ENCODE results near the gene PRR33. TPM values are rescaled to one million over a fixed set of nuclear protein-coding genes. Genes with fewer than 3 reads are reported as not detected.
A peak's percentile ranks its signal among the peaks of the same experiment; 100 is the strongest.

Gene PRR33
- total and polyA plus RNA-seq, 12 donors: 0.09 to 6.5 (median 3.5) TPM

GRCh38 chr11:1896468-1896867 lies 4.8 kb upstream of the PRR33 start:
- no peaks in the 10 kb centered on the region for H3K36me3 ChIP-seq
- TF ChIP-seq, protein P1, sequence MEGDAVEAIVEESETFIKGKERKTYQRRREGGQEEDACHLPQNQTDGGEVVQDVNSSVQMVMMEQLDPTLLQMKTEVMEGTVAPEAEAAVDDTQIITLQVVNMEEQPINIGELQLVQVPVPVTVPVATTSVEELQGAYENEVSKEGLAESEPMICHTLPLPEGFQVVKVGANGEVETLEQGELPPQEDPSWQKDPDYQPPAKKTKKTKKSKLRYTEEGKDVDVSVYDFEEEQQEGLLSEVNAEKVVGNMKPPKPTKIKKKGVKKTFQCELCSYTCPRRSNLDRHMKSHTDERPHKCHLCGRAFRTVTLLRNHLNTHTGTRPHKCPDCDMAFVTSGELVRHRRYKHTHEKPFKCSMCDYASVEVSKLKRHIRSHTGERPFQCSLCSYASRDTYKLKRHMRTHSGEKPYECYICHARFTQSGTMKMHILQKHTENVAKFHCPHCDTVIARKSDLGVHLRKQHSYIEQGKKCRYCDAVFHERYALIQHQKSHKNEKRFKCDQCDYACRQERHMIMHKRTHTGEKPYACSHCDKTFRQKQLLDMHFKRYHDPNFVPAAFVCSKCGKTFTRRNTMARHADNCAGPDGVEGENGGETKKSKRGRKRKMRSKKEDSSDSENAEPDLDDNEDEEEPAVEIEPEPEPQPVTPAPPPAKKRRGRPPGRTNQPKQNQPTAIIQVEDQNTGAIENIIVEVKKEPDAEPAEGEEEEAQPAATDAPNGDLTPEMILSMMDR (IDR thresholded peaks at IDR 0.05): no peak
- no peaks in the 10 kb centered on the region for H3K9me3 ChIP-seq
- H3K4me3 ChIP-seq: peak overlapping the region in 1 of 10 donors; percentile 13
- intact Hi-C loops (cut with DNase I): loop anchor here in 2 of 10 donors (10.0 kb wide), 1 partner anchor 48 kb away; the partner anchor contains the start of gene MRPL23 (in 2 of the 2)
- ATAC-seq: no peak
- WGBS, 2 donors: 61 to 66% methylated on average over 10 of the region's 10 CpGs
- no peaks in the 10 kb centered on the region for H3K27me3 ChIP-seq
- peaks cover 0 to 11% (median 0%) of the 10 kb centered on the region in 9 donors for H3K4me1 ChIP-seq
- no peak for DNase-seq
- H3K27ac ChIP-seq: peak overlapping the region in 1 of 10 donors; percentile 67

DNA sequence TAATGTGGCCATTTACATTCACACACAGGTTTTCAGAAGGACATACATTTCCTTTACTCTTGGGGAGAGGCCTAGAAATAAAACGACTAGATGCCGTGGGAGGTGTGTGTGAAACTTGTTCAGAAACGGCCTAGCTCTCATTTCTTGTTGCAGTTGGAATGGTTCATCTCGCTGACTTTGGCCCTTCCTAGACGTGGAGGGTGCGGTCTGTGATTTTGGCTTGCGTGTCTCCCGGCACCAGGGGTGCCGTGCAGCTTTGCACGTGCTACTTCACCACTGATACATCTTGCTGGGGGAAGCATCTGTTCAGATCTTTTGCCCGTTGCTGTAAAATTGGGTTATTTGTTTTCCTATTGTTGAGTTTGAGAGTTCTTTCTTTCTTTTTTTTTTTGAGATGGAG lies 3.1 kb upstream of the PRR33 start:
- Histone ChIP-seq H3K4me3 (no peak overlapping the region), H3K9me3 (no peaks in the 10 kb centered on the region), H3K36me3 (peaks cover 0 to 5% (median 0%) of the 10 kb centered on the region in 9 donors), H3K27me3 (no peaks in the 10 kb centered on the region), H3K27ac (no peak overlapping the region), H3K4me1 (peaks cover 0 to 26% (median 0%) of the 10 kb centered on the region in 9 donors)
- DNase-seq (no peak), ATAC-seq (no peak)
- TF ChIP-seq, protein P1 (IDR thresholded peaks at IDR 0.05): no peak
- intact Hi-C loops (cut with DNase I): loop anchor here in 5 of 10 donors (1.0 to 10.0 kb wide), 3 partner anchors 45 to 50 kb away; partner anchors contain the start of gene MRPL23 (in 2 of the 5)
- 92 to 93% methylated on average over 11 of the region's 11 CpGs for WGBS, 2 donors

DNA sequence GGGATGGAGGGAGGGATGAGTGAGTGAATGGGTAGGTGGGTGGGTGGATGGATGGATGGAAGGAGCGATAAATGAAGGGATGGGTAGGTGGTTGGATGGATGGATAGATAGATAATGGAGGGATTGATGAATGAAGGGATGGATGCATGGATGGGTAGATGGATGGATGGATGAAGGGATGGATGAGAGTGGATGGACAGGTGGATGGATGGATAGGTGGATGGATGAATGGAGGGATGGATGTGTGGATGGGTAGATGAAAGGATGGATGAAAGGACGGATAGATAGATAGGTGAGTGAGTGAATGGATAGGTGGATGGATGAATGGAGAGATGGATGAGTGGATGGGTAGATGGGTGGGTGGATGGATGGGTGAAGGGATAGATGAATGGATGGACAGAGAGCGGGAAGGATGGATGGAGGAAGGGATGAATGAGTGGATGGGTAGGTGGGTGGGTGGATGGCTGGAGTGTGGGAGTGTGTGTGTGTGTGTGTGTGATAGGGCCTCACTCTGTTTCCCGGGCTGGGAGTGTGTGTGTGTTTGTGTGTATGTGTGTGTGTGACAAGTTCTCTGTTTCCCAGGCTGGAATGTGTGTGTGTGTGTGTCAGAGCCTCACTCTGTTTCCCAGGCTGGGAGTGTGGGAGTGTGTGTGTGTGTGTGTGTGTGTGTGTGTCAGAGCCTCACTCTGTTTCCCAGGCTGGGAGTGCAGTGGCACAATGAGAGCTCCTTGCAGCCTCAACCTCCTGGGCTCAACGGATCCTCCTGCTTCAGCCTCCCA lies 2.1 kb upstream of the PRR33 start:
- H3K9me3 ChIP-seq: no peaks in the 10 kb centered on the region
- no peak for DNase-seq
- intact Hi-C loops (cut with DNase I): loop anchor here (1.0 to 10.0 kb wide), 5 partner anchors 23 to 51 kb away; partner anchors contain the start of gene MRPL23 (in 2 of the 10)
- H3K4me3 ChIP-seq: no peak overlapping the region
- no peak for ATAC-seq
- peaks cover 0 to 15% (median 0%) of the 10 kb centered on the region in 9 donors for H3K36me3 ChIP-seq
- WGBS, 2 donors: 81 to 93% methylated on average over 5 of the region's 5 CpGs
- TF ChIP-seq, protein P1 (IDR thresholded peaks at IDR 0.05): no peak
- H3K4me1 ChIP-seq: peaks cover 0 to 36% (median under 1%) of the 10 kb centered on the region in 9 donors
- H3K27ac ChIP-seq: no peak overlapping the region
- H3K27me3 ChIP-seq: no peaks in the 10 kb centered on the region

GRCh38 chr11:1892558-1892957 lies 863 bp upstream of the PRR33 start:
- H3K36me3 ChIP-seq: peaks cover 0 to 27% (median 0%) of the 10 kb centered on the region in 9 donors
- peaks cover 0 to 4% (median 0%) of the 10 kb centered on the region in 7 donors for H3K27me3 ChIP-seq
- peak overlapping the region in 4 of 10 donors; percentile 15 to 41 (median 26) for H3K27ac ChIP-seq
- TF ChIP-seq, protein P1 (IDR thresholded peaks at IDR 0.05): no peak
- H3K4me3 ChIP-seq: no peak overlapping the region
- DNase-seq: no peak
- peaks cover 0 to 42% (median 6%) of the 10 kb centered on the region in 9 donors for H3K4me1 ChIP-seq
- H3K9me3 ChIP-seq: no peaks in the 10 kb centered on the region
- intact Hi-C loops (cut with DNase I): loop anchor here in 3 of 10 donors (1.0 to 10.0 kb wide), 2 partner anchors 24 to 52 kb away; partner anchors contain the start of gene MRPL23 (in 2 of the 3)
- WGBS, 2 donors: 62 to 87% methylated on average over 5 of the region's 5 CpGs
- ATAC-seq: no peak

Measured in heart right ventricle (tissue), 16 donors.